Brain microvascular endothelial cell (primary cell): ENCODE data around the gene LSAMP.

Source experiments
- DNase-seq: peaks from one replicate; pipeline ENCODE4 v3.0.0-alpha.2; 2020
- H3K27ac ChIP-seq: fragments of 250-450 bp; sonication (Bioruptor Pico); 2 replicates; pipeline ENCODE4 v1.5.1; 2020; ENCODE audit warnings: mild to moderate bottlenecking, moderate library complexity
- H3K27me3 ChIP-seq: fragments of 250-450 bp; sonication (Bioruptor Pico); replicated peaks from 2 replicates; pipeline ENCODE4 v1.5.1; 2020; ENCODE audit warnings: mild to moderate bottlenecking
- H3K36me3 ChIP-seq: fragments of 250-450 bp; sonication (Bioruptor Pico); replicated peaks from 2 replicates; pipeline ENCODE4 v1.5.1; 2020; ENCODE audit warnings: mild to moderate bottlenecking
- H3K4me3 ChIP-seq: 2 replicates; pipeline ENCODE4 v1.5.1; 2011; ENCODE audit warnings: low read depth, mild to moderate bottlenecking, control low read depth, low read length, moderate library complexity
- in situ Hi-C: cut with HindIII; loops from 2 replicates; pipeline ENCODE4 v1.10.0; 2017; ENCODE audit warnings: low sequenced_read_pairs, low pct_ligation_motif_present
- TF ChIP-seq, protein P1 (sequence below): IDR thresholded peaks from 2 replicates; pipeline ENCODE4 v1.5.1; 2011; ENCODE audit warnings: low read depth, mild to moderate bottlenecking, moderate library complexity, low read length, control low read depth, inconsistent platforms; ENCODE audit errors: missing control alignments

Gene LSAMP

DNA sequence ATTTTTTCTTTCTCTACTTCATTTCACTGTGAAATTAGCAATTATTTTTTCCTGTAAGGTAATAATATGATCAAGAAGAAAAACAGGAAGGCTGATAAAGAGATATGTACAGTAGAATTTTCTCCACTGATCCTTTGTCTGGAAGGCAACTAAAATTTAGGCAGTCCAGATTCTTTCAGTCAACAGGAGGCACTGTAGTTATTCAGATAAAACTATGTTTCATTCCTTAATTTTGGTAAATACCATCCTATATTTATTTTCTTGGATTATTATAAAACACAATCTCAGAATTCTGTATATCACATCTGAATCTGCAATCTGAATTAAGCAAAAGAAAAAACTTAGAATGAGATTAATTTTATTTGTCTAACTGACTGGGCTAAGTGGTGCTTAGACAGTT, 343.2 kb downstream of the LSAMP start:
- no peak for DNase-seq
- Histone ChIP-seq H3K27ac (no peak overlapping the region), H3K36me3 (no peaks in the 10 kb centered on the region), H3K4me3 (no peak overlapping the region), H3K27me3 (no peaks in the 10 kb centered on the region)
- TF ChIP-seq, protein P1, sequence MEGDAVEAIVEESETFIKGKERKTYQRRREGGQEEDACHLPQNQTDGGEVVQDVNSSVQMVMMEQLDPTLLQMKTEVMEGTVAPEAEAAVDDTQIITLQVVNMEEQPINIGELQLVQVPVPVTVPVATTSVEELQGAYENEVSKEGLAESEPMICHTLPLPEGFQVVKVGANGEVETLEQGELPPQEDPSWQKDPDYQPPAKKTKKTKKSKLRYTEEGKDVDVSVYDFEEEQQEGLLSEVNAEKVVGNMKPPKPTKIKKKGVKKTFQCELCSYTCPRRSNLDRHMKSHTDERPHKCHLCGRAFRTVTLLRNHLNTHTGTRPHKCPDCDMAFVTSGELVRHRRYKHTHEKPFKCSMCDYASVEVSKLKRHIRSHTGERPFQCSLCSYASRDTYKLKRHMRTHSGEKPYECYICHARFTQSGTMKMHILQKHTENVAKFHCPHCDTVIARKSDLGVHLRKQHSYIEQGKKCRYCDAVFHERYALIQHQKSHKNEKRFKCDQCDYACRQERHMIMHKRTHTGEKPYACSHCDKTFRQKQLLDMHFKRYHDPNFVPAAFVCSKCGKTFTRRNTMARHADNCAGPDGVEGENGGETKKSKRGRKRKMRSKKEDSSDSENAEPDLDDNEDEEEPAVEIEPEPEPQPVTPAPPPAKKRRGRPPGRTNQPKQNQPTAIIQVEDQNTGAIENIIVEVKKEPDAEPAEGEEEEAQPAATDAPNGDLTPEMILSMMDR: no peak
- in situ Hi-C loops: no loop called here

DNA sequence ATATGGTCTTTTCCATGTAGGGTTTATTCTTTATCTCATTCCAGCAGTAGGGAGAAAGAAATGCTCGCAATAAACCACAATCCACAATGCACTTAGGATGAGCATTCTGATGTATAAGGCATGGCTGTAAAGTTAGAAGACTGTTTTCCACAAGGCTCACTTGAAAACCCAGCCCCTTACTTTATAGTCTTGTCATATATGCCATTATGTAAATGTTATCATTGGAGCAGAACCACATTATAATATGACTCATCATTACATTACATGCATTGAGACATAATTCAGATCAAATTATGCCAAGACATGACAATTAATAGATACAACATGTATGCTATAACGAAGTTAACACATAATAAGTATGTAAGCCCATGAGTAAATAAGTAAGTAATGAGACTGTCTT, 348.1 kb downstream of the LSAMP start:
- no peak for DNase-seq
- in situ Hi-C loops: no loop called here
- TF ChIP-seq, protein P1: no peak

DNA sequence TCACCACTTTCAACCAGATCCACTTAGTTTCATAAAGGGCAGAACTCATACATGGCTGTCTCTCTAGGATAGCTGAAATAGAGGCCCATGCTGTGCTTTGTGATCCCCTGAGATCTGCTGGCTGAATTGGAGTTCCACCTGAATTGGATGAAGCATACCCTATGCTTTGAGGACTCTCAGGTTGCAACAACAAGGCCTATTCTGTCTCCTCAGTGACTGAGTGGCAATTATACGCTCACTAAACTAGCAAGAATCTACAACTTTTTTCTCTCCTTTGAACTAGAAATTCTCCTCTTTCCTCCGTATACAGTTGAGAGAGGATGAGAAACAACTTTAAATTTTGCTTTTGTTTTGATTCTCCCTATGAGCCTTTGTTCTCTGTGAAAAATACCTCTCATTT, 348.7 kb downstream of the LSAMP start:
- TF ChIP-seq, protein P1: no peak
- in situ Hi-C loops: no loop called here
- no peak for DNase-seq

More for the DNA sequence above, 348.1 kb downstream of the LSAMP start:
- no peak overlapping the region for H3K27ac ChIP-seq
- H3K36me3 ChIP-seq: no peaks in the 10 kb centered on the region
- no peaks in the 10 kb centered on the region for H3K27me3 ChIP-seq
- H3K4me3 ChIP-seq: no peak overlapping the region

DNA sequence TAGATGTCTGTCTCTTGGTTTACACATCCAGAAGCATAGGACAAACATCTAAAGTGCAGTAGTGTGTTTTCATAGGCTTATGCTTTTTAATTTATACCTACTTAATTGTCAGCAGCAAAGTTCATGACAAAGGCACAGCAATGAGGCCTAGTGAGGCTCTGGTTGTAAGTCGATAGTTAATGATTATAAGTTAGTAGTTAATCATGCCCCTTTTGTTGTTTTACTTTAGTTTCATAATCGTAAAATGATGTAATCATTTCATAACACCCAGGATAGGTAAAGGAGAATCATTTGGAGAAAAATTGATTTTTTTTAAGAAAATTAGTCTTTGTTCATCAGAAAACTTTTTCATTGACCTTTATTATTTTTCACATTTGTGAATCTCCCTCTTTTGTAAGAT, 351.9 kb downstream of the LSAMP start:
- Histone ChIP-seq H3K36me3 (no peaks in the 10 kb centered on the region), H3K27ac (no peak overlapping the region), H3K27me3 (no peaks in the 10 kb centered on the region), H3K4me3 (no peak overlapping the region)
- no peak for DNase-seq
- in situ Hi-C loops: no loop called here
- TF ChIP-seq, protein P1: no peak

More for the DNA sequence above, 348.7 kb downstream of the LSAMP start:
- Histone ChIP-seq H3K36me3 (no peaks in the 10 kb centered on the region), H3K27me3 (no peaks in the 10 kb centered on the region), H3K27ac (no peak overlapping the region), H3K4me3 (no peak overlapping the region)

DNA sequence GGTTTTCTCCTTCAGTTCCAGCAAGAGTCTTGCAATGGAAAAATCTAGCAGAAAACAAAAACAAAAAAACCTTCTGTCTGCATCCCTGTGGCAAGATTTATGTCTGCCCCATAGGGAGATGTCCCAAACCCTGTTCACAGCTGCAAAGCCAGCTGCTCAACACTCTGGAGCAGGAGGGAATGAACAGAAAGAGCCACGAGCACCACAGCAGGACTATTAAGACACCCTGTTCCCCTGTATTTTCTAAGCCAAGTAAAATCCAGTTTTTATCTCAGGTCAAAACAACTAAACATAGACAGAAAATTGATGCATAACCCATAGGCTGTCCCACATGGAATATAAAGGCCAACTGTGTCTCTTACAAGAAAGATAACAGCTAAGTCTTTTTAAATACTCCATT, 357.9 kb downstream of the LSAMP start:
- H3K4me3 ChIP-seq: no peak overlapping the region
- H3K27ac ChIP-seq: no peak overlapping the region
- TF ChIP-seq, protein P1: no peak
- in situ Hi-C loops: no loop called here
- no peak for DNase-seq
- no peaks in the 10 kb centered on the region for H3K36me3 ChIP-seq
- no peaks in the 10 kb centered on the region for H3K27me3 ChIP-seq

DNA sequence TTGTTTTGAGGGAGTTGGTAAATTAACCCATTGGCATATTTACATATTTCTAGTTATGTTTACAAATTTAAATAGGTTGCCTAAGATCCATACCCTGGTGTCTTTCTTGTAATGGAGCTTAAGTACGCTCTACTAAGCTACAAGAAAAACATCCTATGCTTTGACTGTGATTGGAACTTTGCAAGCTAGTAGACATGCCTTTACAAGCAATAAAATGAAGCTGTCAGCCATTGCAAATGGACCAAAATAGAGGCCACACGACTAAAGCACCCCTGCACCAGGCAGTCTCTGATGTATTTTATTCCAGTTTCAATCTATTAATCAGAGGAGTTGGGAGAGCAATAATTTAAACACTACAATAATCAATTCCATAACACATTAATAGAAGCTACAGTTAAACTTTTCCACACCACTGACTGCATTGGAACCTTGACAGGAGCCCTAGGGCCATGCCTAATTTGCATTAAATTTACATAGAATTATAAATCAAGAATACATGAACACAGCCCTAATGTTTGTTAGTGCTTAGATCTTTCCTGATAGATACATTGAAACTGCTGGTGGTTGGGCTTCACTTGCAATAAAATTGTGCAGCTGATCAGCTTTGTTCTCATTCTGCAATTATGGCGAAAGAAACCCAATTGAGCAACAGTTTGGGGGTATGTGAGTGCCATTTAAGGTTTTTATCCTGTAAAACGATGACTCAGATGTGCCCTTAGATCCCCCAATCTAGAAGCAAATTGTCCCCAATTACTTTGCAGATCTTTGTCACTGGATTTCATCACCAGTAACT, 360.1 kb downstream of the LSAMP start:
- Histone ChIP-seq H3K27me3 (no peaks in the 10 kb centered on the region), H3K27ac (no peak overlapping the region), H3K4me3 (no peak overlapping the region), H3K36me3 (no peaks in the 10 kb centered on the region)
- DNase-seq: no peak
- in situ Hi-C loops: no loop called here
- TF ChIP-seq, protein P1: no peak
